Measurements from ENCODE around the gene NCAPH2.

NCAPH2 gene

GRCh38 chr22:50573491-50574382 lies 65.7 kb downstream of the NCAPH2 start:
- no peak for DNase-seq (ENCODE audit: low spot score)

- DNase-seq (ENCODE audit: low spot score) = no peak
Measured at GRCh38 chr22:50574383-50574755, 66.3 kb downstream of the NCAPH2 start.

Data from kidney tubule cell (primary cell).